SK-N-SH treated with all-trans-retinoic acid at 6 μM for 48 hours (cell line): ENCODE measurements around the gene CTTNBP2.

ENCODE experiments used
- BACH2 ChIP-seq: fragments of 250-450 bp; sonication (Bioruptor Pico); IDR thresholded peaks from 2 replicates; pipeline ENCODE4 v1.9.0; 2021; ENCODE audit warnings: mild to moderate bottlenecking, borderline replicate concordance
- RARB ChIP-seq: fragments of 250-450 bp; sonication (Bioruptor Pico); IDR thresholded peaks from 2 replicates; pipeline ENCODE4 v1.8.0; 2021; ENCODE audit warnings: mild to moderate bottlenecking, moderate library complexity
- ZFP3 ChIP-seq: fragments of 250-450 bp; sonication (Bioruptor Pico); IDR thresholded peaks from 2 replicates; pipeline ENCODE4 v1.5.0; 2020; ENCODE audit warnings: mild to moderate bottlenecking, moderate library complexity
- TF ChIP-seq, protein P1 (sequence below): fragments of 250-450 bp; sonication (Bioruptor Pico); IDR thresholded peaks from 2 replicates; pipeline ENCODE4 v1.8.0; 2020; ENCODE audit warnings: mild to moderate bottlenecking, moderate library complexity, borderline replicate concordance
- TF ChIP-seq, protein P2 (sequence below): fragments of 250-450 bp; sonication (Bioruptor Pico); IDR thresholded peaks from 2 replicates; pipeline ENCODE4 v1.5.1; 2020; ENCODE audit warnings: low read depth, mild to moderate bottlenecking, moderate library complexity

DNA sequence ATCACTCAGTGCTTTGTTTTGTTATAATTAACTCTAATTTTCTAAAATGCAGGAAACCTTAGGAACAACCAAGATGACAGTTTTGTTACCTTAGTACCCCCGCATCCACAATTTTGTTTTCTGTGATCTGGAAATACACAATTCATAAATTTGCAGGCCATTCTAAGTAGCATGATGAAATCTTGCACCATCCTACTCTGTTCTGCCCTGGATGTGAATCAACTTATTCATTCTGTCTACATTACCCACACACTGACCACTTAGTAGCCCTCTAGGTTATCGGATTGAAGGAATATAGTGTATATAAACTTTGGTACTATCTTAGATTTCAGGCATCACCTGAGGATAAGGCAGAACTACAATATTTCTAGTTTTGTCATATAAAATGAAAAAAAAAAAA, 155.9 kb downstream of the CTTNBP2 start:
- no peak for TF ChIP-seq RARB (CRISPR knock-in tag)
- TF ChIP-seq, protein P1, sequence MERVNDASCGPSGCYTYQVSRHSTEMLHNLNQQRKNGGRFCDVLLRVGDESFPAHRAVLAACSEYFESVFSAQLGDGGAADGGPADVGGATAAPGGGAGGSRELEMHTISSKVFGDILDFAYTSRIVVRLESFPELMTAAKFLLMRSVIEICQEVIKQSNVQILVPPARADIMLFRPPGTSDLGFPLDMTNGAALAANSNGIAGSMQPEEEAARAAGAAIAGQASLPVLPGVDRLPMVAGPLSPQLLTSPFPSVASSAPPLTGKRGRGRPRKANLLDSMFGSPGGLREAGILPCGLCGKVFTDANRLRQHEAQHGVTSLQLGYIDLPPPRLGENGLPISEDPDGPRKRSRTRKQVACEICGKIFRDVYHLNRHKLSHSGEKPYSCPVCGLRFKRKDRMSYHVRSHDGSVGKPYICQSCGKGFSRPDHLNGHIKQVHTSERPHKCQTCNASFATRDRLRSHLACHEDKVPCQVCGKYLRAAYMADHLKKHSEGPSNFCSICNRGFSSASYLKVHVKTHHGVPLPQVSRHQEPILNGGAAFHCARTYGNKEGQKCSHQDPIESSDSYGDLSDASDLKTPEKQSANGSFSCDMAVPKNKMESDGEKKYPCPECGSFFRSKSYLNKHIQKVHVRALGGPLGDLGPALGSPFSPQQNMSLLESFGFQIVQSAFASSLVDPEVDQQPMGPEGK (CRISPR knock-in tag) = no peak
- no peak for TF ChIP-seq BACH2 (CRISPR knock-in tag)
- TF ChIP-seq, protein P2, sequence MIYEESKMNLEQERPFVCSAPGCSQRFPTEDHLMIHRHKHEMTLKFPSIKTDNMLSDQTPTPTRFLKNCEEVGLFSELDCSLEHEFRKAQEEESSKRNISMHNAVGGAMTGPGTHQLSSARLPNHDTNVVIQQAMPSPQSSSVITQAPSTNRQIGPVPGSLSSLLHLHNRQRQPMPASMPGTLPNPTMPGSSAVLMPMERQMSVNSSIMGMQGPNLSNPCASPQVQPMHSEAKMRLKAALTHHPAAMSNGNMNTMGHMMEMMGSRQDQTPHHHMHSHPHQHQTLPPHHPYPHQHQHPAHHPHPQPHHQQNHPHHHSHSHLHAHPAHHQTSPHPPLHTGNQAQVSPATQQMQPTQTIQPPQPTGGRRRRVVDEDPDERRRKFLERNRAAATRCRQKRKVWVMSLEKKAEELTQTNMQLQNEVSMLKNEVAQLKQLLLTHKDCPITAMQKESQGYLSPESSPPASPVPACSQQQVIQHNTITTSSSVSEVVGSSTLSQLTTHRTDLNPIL (CRISPR knock-in tag) = no peak
- TF ChIP-seq ZFP3 (CRISPR knock-in tag) = no peak
